ENCODE measurements around the gene SLC35F3. TPM values are rescaled to one million over a fixed set of nuclear protein-coding genes. Genes with fewer than 3 reads are reported as not detected.
"Not testable (repeated sequence)": the region's sequence is repeated elsewhere in the genome, so short reads cannot be mapped to it uniquely, and the experiment has no call there.

Gene SLC35F3
- total RNA-seq, 3 donors from 2014 or later = 0.17 to 0.89 (median 0.20) TPM

DNA sequence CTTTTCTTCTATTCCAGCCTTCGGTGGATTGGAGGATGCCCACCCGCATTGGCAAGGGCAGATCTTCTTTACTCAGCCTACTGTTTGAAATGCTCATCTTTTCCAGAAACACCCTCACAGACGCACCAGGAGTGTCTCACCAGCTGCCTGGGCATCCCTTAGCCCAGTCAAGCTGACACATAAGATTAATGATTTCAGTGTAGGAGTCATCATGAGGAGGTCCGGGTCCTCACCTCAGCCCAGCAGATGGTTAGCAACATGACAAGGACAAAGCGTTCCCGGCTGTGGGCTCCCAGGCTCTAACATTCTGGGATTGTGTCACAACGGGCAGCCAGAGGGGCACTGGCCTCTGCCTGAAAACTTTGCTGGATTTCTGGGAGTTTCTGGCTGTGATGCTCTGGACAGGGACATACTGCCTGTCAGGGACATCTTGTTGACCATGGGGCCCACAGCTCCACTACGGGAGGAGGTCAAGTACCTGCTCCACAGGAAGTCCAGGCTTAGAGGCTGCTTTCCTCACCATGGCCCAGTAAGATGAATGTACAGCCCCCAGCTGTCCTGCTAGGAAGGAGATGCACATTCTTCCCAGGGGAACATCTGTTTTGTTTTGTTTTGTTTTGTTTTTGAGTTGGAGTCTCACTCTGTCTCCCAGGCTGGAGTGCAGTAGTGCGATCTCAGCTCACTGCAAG lies 264.8 kb downstream of the SLC35F3 start:
- intact Hi-C loops (cut with DNase I, micrococcal nuclease) = no loop called here
- Histone ChIP-seq H3K9me3 (no peaks in the 10 kb centered on the region), H3K4me3 (no peak overlapping the region), H3K36me3 (ENCODE audit: low read depth) (no peaks in the 10 kb centered on the region), H3K4me1 (ENCODE audit: low read depth) (no peaks in the 10 kb centered on the region)
- TF ChIP-seq, protein P1, sequence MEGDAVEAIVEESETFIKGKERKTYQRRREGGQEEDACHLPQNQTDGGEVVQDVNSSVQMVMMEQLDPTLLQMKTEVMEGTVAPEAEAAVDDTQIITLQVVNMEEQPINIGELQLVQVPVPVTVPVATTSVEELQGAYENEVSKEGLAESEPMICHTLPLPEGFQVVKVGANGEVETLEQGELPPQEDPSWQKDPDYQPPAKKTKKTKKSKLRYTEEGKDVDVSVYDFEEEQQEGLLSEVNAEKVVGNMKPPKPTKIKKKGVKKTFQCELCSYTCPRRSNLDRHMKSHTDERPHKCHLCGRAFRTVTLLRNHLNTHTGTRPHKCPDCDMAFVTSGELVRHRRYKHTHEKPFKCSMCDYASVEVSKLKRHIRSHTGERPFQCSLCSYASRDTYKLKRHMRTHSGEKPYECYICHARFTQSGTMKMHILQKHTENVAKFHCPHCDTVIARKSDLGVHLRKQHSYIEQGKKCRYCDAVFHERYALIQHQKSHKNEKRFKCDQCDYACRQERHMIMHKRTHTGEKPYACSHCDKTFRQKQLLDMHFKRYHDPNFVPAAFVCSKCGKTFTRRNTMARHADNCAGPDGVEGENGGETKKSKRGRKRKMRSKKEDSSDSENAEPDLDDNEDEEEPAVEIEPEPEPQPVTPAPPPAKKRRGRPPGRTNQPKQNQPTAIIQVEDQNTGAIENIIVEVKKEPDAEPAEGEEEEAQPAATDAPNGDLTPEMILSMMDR (IDR thresholded peaks at IDR 0.05) = no peak
- no peak for ATAC-seq
- no peak for DNase-seq

DNA sequence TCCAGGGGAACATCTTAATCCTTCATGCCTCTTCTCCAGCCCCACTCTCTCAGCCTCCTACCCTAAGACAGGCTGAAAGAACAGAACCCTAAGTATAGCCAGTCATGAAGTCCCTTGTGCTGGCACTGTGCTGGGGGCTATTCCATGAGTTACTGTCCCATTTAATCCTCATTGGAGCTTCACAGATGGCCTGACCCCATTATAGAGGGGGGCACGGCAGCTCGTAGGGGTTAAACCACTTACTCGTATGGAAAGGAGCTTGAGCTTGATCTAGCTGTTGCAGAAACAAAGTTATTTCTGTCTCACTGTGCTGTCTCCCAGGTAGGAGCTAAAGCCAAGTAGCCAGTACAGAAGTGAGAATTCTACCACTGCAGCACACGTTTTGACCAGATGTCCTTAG lies 265.6 kb downstream of the SLC35F3 start:
- no peak for ATAC-seq
- no peak overlapping the region for H3K4me3 ChIP-seq
- no peaks in the 10 kb centered on the region for H3K9me3 ChIP-seq
- H3K4me1 ChIP-seq (ENCODE audit: low read depth) = no peaks in the 10 kb centered on the region
- intact Hi-C loops (cut with DNase I, micrococcal nuclease) = no loop called here
- no peak for DNase-seq
- TF ChIP-seq, protein P1 (IDR thresholded peaks at IDR 0.05) = no peak
- H3K36me3 ChIP-seq (ENCODE audit: low read depth) = no peaks in the 10 kb centered on the region

DNA sequence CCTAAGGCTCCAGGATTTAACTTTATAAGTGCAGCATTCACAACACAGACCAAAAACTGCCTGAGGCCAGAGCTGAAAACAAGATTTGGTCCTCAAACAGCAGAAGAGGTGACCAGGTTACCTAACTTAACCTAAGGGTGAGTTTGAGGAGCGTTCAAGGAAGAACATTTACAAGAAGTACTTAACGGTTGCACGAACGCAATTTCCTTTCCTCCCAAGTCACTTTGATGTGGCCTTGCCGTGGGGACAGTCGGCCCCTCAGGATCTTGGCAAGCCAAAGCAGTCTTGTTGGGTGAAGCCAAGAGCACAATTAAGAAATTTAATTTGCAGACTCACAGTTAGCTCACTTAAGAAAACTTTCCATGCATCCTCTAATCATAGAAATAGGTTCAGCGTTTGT lies 266.1 kb downstream of the SLC35F3 start:
- Histone ChIP-seq H3K36me3 (ENCODE audit: low read depth) (no peaks in the 10 kb centered on the region), H3K4me1 (ENCODE audit: low read depth) (no peaks in the 10 kb centered on the region), H3K9me3 (no peaks in the 10 kb centered on the region), H3K4me3 (no peak overlapping the region)
- no peak for ATAC-seq
- TF ChIP-seq, protein P1 (IDR thresholded peaks at IDR 0.05) = no peak
- no peak for DNase-seq
- intact Hi-C loops (cut with DNase I, micrococcal nuclease) = no loop called here

DNA sequence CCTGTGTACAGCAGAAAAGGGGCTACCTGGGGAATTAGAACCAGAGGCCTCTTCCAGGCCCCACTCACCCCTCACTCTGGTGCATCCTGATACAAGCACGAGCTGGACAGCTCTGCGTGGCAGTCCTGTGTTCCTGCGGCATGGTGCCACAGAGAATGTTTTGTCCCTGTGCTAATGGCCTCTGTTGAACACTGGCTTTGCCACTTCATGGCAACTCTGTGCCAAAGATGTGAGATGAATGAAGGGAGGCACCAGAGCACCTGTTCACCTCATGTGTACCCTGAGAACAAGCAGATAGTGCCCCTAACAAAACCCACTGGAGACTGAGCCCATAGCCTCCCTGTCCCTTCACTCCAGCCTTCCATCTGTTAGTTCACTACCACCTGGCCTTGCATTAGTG lies 269.5 kb downstream of the SLC35F3 start:
- TF ChIP-seq, protein P1 (IDR thresholded peaks at IDR 0.05) = no peak

DNA sequence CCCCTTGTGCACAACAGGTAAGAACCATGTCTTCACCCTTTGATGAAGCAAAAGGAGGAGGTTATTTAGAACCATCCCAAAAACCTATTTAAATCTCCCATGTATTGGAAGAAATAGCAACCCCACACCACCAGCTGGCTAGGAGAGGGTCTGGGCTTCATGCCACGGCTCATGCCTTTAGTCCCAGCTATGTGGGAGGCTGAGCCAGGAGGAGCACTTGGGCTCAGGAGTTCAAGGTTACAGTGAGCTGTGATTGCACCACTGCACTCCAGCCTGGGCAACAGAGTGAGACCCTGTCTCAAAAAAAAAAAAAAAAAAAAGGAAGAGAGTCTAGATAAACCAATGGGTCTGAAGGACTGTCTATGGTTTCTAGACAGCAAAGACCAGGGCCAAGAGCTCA lies 270.9 kb downstream of the SLC35F3 start:
- H3K4me3 ChIP-seq = no peak overlapping the region
- H3K4me1 ChIP-seq (ENCODE audit: low read depth) = no peaks in the 10 kb centered on the region
- no peak for DNase-seq
- TF ChIP-seq, protein P1 (IDR thresholded peaks at IDR 0.05) = no peak
- intact Hi-C loops (cut with DNase I, micrococcal nuclease) = no loop called here
- no peaks in the 10 kb centered on the region for H3K9me3 ChIP-seq
- ATAC-seq = no peak
- no peaks in the 10 kb centered on the region for H3K36me3 ChIP-seq (ENCODE audit: low read depth)

More for the DNA sequence above, 269.5 kb downstream of the SLC35F3 start:
- intact Hi-C loops (cut with DNase I, micrococcal nuclease) = no loop called here
- Histone ChIP-seq H3K36me3 (ENCODE audit: low read depth) (no peaks in the 10 kb centered on the region), H3K9me3 (no peaks in the 10 kb centered on the region), H3K4me3 (no peak overlapping the region), H3K4me1 (ENCODE audit: low read depth) (no peaks in the 10 kb centered on the region)
- ATAC-seq (no peak), DNase-seq (no peak)

DNA sequence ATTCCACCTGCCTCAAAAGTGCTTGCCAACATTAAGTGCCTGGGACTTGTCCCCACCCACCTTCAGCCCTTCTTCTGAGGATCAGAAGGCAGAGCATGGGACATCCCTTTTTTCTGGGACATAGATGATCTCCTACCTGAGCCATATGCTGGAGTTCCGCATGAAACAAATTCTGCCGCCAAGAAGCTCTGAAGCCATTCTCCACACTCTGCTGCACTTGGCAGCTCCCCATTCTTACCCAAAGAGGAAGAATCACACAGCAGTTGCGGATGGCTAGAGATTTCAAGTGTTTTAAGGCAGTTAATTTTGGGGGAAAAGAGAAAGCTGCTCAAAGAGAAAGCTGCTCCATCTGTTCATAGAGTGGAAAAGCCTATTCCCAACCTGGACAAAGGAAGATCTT lies 271.5 kb downstream of the SLC35F3 start:
- intact Hi-C loops (cut with DNase I, micrococcal nuclease) = no loop called here
- H3K4me1 ChIP-seq (ENCODE audit: low read depth) = no peaks in the 10 kb centered on the region
- ATAC-seq = no peak
- TF ChIP-seq, protein P1 (IDR thresholded peaks at IDR 0.05) = no peak
- H3K9me3 ChIP-seq = no peaks in the 10 kb centered on the region
- DNase-seq = no peak
- no peaks in the 10 kb centered on the region for H3K36me3 ChIP-seq (ENCODE audit: low read depth)
- H3K4me3 ChIP-seq = no peak overlapping the region

DNA sequence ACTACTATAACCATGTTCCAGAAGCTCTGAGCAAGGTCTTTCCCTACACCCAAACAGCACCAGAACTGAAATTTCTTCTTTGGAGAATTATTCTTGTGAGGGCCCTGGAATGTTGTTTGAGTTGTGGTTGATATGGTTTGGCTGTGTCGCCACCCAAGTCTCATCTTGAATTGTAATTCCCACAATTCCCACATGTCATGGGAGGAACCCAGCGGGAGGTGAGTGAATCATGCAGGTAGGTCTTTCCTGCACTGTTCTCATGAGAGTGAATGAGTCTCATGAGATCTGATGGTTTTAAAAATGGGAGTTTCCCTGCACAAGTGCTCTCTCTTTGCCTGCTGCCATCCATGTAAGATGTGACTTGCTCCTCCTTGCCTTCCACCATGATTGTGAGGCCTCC lies 272.4 kb downstream of the SLC35F3 start:
- H3K9me3 ChIP-seq; ATAC-seq; DNase-seq; H3K4me1 ChIP-seq (ENCODE audit: low read depth); H3K4me3 ChIP-seq; H3K36me3 ChIP-seq (ENCODE audit: low read depth); intact Hi-C loops (cut with DNase I, micrococcal nuclease): not testable (repeated sequence)
